GM18499 (cell line): ENCODE data around the gene METTL25B.
"Not testable (repeated sequence)": the region's sequence is repeated elsewhere in the genome, so short reads cannot be mapped to it uniquely, and the experiment has no call there.

Source experiments
- ATAC-seq: cut with Tn5 transposase; IDR thresholded peaks from one replicate; pipeline ENCODE4 v1.9.1; 2021; ENCODE audit warnings: moderate number of reproducible peaks; ENCODE audit not compliant: insufficient read depth, unreplicated experiment

Gene METTL25B

GRCh38 chr1:156746728-156747631, 18.7 kb downstream of the METTL25B start:
- no peak for ATAC-seq

GRCh38 chr1:156747742-156748669, 19.7 kb downstream of the METTL25B start:
- no peak for ATAC-seq

- no peak for ATAC-seq
These were observed 20.6 kb downstream of the METTL25B start for GRCh38 chr1:156748670-156749418.

- no peak for ATAC-seq
These were observed 21.3 kb downstream of the METTL25B start for GRCh38 chr1:156749419-156750118.

GRCh38 chr1:156750191-156750672, 22.0 kb downstream of the METTL25B start:
- ATAC-seq, result no peak

GRCh38 chr1:156750711-156751450, 22.6 kb downstream of the METTL25B start:
- ATAC-seq, result no peak

GRCh38 chr1:156751451-156751756, 23.1 kb downstream of the METTL25B start, which contains the start of gene HDGF:
Gene HDGF (minus strand): TSS chr1:156751675. CDS start chr1:156751429, 246 bp downstream.
- ATAC-seq, result no peak

- no peak for ATAC-seq
These were observed 23.6 kb downstream of the METTL25B start for GRCh38 chr1:156751757-156752481.

GRCh38 chr1:156752843-156753482, 24.7 kb downstream of the METTL25B start:
- ATAC-seq, result no peak

- no peak for ATAC-seq
These were observed 25.9 kb downstream of the METTL25B start for GRCh38 chr1:156754219-156754618.

GRCh38 chr1:156755527-156755950, 27.3 kb downstream of the METTL25B start:
- ATAC-seq, result no peak

- no peak for ATAC-seq
These were observed 28.1 kb downstream of the METTL25B start for GRCh38 chr1:156756355-156756754.

GRCh38 chr1:156757572-156758253, 29.4 kb downstream of the METTL25B start:
- not testable (repeated sequence) for ATAC-seq

GRCh38 chr1:156760092-156760795, 32.0 kb downstream of the METTL25B start:
- ATAC-seq, result no peak

- no peak for ATAC-seq
These were observed 32.5 kb downstream of the METTL25B start for GRCh38 chr1:156760796-156761104.

GRCh38 chr1:156765136-156765535, 36.9 kb downstream of the METTL25B start:
- not testable (repeated sequence) for ATAC-seq

- ATAC-seq, result no peak
These were observed 37.4 kb downstream of the METTL25B start for GRCh38 chr1:156765666-156766065.
